ENCODE data around the gene MOCS3. TPM values are rescaled to one million over a fixed set of nuclear protein-coding genes. Genes with fewer than 3 reads are reported as not detected.

The MOCS3 gene
- total RNA-seq, 1 donor from 2014 or later: 6.5 TPM

DNA sequence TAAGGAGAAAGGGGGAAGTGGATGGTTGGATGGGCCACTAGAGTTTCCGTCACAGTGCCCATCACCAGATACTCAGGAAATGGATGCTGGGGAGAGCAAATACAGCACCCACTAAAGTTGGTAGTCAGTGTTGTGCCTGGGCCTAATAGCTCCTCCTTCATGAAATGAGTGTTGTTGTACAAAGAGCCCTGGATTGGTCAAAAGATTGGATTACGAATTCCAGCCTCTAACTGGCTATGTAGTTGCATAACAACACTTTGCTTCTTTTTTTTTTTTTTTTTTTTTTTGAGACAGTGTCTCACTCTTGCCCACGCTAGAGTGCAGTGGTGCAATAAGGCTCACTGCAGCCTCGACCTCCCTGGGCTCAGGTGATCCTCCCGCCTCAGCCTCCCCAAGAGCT lies 36.9 kb downstream of the MOCS3 start:
- no peaks in the 10 kb centered on the region for H3K9me3 Mint-ChIP-seq
- no peak overlapping the region for H3K4me3 Mint-ChIP-seq
- H3K4me1 Mint-ChIP-seq: no peaks in the 10 kb centered on the region
- no peak overlapping the region for H3K27ac Mint-ChIP-seq (ENCODE audit: unreplicated experiment)
- TF ChIP-seq, protein P1, sequence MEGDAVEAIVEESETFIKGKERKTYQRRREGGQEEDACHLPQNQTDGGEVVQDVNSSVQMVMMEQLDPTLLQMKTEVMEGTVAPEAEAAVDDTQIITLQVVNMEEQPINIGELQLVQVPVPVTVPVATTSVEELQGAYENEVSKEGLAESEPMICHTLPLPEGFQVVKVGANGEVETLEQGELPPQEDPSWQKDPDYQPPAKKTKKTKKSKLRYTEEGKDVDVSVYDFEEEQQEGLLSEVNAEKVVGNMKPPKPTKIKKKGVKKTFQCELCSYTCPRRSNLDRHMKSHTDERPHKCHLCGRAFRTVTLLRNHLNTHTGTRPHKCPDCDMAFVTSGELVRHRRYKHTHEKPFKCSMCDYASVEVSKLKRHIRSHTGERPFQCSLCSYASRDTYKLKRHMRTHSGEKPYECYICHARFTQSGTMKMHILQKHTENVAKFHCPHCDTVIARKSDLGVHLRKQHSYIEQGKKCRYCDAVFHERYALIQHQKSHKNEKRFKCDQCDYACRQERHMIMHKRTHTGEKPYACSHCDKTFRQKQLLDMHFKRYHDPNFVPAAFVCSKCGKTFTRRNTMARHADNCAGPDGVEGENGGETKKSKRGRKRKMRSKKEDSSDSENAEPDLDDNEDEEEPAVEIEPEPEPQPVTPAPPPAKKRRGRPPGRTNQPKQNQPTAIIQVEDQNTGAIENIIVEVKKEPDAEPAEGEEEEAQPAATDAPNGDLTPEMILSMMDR (conservative IDR thresholded peaks at IDR 0.05): no peak
- no peaks in the 10 kb centered on the region for H3K36me3 Mint-ChIP-seq (ENCODE audit: low read depth)
- peaks cover 6% of the 10 kb centered on the region for H3K27me3 Mint-ChIP-seq (ENCODE audit: low read depth)
- DNase-seq (ENCODE audit: low read depth, low spot score): no peak

DNA sequence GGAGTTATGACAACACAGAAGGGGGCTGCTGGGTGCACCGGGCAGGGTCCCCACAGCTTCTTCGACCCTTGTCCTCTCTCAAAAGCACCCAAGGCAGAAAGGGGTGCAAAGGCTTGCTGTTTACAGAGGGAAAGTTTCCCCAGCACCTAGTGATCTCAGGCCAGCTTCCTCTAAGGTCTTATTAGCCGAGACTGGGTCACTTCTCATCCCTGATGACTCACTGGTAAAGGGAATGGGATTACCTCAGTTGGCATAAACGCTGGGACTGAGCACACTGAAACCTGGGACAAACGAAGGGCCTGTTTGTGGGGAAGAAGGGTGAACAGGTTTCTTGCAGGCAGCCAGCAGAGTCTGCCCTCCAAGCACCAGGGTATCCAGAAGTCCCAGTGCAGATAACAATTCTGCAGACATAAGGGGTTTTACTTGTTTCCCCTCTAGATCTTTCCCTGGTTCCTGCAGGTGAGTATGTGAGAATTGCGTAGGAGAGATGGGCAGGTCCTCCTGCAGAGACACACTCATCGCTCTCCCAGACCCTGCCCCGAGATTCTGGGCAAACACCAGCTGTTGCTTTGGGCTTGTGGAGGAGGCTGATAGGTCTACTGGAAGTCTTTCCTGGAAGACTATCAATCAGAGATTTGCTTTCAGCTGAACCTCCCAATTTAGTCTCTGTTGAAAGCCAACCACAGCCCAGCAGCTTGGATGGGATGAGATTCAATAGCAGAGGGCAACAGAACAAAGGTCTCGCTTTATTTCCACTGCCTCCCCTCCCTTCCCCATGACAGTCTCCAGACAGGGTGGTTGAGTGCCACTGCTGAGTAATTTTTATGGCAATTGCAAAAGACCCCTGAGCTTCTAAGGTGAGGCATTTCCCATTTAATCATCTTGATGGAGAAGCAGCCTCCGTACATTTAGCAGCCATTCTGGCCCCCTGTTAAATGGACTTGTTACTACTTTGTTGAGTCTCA lies 38.6 kb downstream of the MOCS3 start:
- no peak overlapping the region for H3K27ac Mint-ChIP-seq (ENCODE audit: unreplicated experiment)

DNA sequence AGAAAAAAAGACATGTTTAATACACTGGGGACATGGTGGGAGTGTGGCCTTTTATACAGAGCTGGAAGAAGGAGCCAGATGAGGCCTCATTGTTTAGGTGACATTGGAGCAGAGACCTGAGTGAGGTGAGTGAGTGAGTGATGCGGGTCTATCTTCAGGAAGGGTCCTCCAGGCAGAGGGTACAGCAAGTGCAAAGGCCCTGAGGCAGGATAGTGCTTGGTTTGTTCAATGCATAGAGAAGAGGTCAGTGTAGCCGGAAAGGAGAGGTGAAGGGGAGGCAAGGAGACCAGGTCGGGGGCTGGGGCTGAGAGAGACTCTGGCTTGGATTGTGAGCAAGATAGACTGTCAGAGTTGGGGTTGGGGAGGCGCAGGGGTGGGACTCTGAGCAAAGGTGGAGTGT lies 40.7 kb downstream of the MOCS3 start:
- Mint-ChIP-seq H3K9me3 (no peaks in the 10 kb centered on the region), H3K36me3 (ENCODE audit: low read depth) (no peaks in the 10 kb centered on the region), H3K27me3 (ENCODE audit: low read depth) (peaks cover 6% of the 10 kb centered on the region), H3K4me3 (no peak overlapping the region), H3K27ac (ENCODE audit: unreplicated experiment) (peak overlapping the region; percentile 23), H3K4me1 (peaks cover 19% of the 10 kb centered on the region)
- TF ChIP-seq, protein P1 (conservative IDR thresholded peaks at IDR 0.05): no peak
- DNase-seq (ENCODE audit: low read depth, low spot score): no peak

More for the DNA sequence above, 38.6 kb downstream of the MOCS3 start:
- no peaks in the 10 kb centered on the region for H3K36me3 Mint-ChIP-seq (ENCODE audit: low read depth)
- peaks cover under 1% of the 10 kb centered on the region for H3K4me1 Mint-ChIP-seq
- peaks cover 6% of the 10 kb centered on the region for H3K27me3 Mint-ChIP-seq (ENCODE audit: low read depth)
- DNase-seq (ENCODE audit: low read depth, low spot score): no peak
- TF ChIP-seq, protein P1 (conservative IDR thresholded peaks at IDR 0.05): no peak
- H3K4me3 Mint-ChIP-seq: no peak overlapping the region
- no peaks in the 10 kb centered on the region for H3K9me3 Mint-ChIP-seq

DNA sequence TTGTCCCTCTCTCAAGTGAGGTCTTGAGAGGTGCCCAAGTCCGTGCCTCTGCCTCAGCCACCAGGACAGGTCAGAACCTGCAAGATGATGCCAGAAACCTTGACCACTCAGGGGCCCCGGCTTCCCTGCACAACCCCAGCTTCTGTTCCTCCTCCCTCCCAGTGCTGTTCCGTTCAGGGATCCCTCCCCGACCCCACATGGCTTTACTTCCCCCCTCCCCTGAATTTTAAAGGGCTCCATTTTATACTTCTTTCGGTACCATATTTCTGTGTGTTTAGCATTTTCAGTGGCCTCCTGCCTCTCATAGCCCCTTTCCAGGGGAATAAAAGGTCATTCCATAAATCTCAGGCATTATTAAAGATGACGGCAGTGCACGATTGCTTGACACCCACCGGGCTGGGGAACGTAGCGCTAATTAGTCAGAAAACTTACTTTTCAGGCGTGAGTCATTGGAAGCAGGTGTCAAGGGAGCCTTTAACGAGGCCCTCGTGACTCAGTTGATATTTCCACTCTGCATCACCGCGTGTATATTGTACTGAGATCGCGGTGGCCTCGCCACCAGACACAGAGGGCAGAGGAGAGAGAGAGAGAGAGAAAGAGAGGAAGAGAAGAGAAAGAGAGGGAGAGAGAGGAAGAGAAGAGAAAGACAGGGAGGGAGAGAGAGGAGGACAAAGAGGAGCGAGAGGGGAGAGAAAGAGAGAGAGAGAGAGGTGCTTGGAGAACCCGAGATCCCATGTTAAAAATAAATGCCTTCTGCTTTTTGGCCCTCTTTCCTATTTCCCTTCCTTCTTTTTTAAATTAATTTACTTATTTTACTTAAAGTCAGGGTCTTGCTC lies 43.0 kb downstream of the MOCS3 start:
- Mint-ChIP-seq H3K4me3 (no peak overlapping the region), H3K27me3 (ENCODE audit: low read depth) (peaks cover 3% of the 10 kb centered on the region), H3K27ac (ENCODE audit: unreplicated experiment) (no peak overlapping the region), H3K9me3 (no peaks in the 10 kb centered on the region), H3K4me1 (peaks cover 19% of the 10 kb centered on the region), H3K36me3 (ENCODE audit: low read depth) (no peaks in the 10 kb centered on the region)
- DNase-seq (ENCODE audit: low read depth, low spot score): no peak
- TF ChIP-seq, protein P1 (conservative IDR thresholded peaks at IDR 0.05): no peak

DNA sequence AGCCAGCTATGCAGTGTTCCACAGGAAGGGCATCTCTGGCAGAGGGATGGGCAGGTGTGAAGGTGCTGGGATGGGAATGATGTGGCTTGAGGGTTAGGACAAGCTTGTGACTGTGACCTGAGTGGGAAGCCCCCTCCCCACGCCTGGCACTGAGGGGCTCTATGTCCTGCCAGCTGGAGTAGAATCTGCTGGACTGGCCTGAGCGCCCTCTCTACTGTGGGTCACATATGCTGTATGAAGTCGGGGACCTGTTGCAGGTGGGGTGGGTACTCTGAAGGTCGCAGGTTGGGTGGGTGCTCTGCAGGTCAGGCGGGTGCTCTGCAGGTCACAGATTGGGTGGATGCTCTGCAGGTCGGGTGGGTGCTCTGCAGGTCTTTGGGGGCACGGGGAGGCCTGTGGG lies 44.0 kb downstream of the MOCS3 start:
- Mint-ChIP-seq H3K4me3 (no peak overlapping the region), H3K27ac (ENCODE audit: unreplicated experiment) (peak overlapping the region; percentile 50), H3K27me3 (ENCODE audit: low read depth) (no peaks in the 10 kb centered on the region), H3K9me3 (no peaks in the 10 kb centered on the region), H3K36me3 (ENCODE audit: low read depth) (no peaks in the 10 kb centered on the region), H3K4me1 (peaks cover 19% of the 10 kb centered on the region)
- DNase-seq (ENCODE audit: low read depth, low spot score): no peak
- TF ChIP-seq, protein P1 (conservative IDR thresholded peaks at IDR 0.05): no peak
